ENCODE measurements around the gene PLXNC1. TPM values are rescaled to one million over a fixed set of nuclear protein-coding genes. Genes with fewer than 3 reads are reported as not detected.
A peak's percentile ranks its signal among the peaks of the same experiment; 100 is the strongest.

PLXNC1 gene
- total and polyA plus RNA-seq, 3 donors from 2014 or later, result 36.5 to 201 (median 96.5) TPM

- Histone ChIP-seq H3K27ac (no peak overlapping the region), H3K36me3 (ENCODE audit: low read depth, missing control alignments) (no peaks in the 10 kb centered on the region), H3K9me3 (no peaks in the 10 kb centered on the region), H3K27me3 (no peaks in the 10 kb centered on the region), H3K4me3 (no peak overlapping the region), H3K4me1 (peaks cover 4% of the 10 kb centered on the region)
- TF ChIP-seq POLR2A (IDR thresholded peaks at IDR 0.05) (no peak), CTCF (IDR thresholded peaks at IDR 0.05) (no peak)
- intact Hi-C loops (cut with DNase I; ENCODE audit: low total_unique reads), result no loop called here
- no peak for DNase-seq
- 94% methylated on average over 2 of the region's 2 CpGs for WGBS, 2 donors
Observed at GRCh38 chr12:94227066-94227465, 78.7 kb downstream of the PLXNC1 start.

- 94 to 96% methylated on average over 8 of the region's 8 CpGs for WGBS, 2 donors
- Histone ChIP-seq H3K36me3 (ENCODE audit: low read depth, missing control alignments) (no peaks in the 10 kb centered on the region), H3K4me3 (no peak overlapping the region), H3K27ac (no peak overlapping the region), H3K4me1 (peaks cover 4% of the 10 kb centered on the region), H3K9me3 (no peaks in the 10 kb centered on the region), H3K27me3 (no peaks in the 10 kb centered on the region)
- no peak for TF ChIP-seq CTCF (IDR thresholded peaks at IDR 0.05)
- no peak for TF ChIP-seq POLR2A (IDR thresholded peaks at IDR 0.05)
- DNase-seq, result no peak
- intact Hi-C loops (cut with DNase I; ENCODE audit: low total_unique reads), result no loop called here
Observed at GRCh38 chr12:94228488-94228907, 80.1 kb downstream of the PLXNC1 start.

DNA sequence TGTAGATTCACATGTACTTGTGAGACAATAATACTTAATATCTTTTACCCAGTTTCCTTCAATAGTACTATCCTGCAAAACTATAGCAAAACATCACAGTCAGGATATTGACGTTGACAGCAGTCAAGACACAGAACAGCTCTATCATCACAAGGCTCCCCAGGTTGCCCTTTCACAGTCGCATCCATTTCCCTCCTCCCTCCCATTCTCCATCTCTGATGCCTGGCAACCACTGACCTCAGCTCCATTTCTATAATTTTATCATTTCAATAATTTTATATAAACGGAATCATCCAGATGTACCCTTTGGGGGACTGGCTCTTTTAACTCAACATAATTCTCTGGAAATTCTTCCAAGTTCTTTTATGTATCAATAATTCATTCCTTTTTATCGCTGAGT lies 81.5 kb downstream of the PLXNC1 start:
- intact Hi-C loops (cut with DNase I; ENCODE audit: low total_unique reads), result no loop called here
- Histone ChIP-seq H3K36me3 (ENCODE audit: low read depth, missing control alignments) (no peaks in the 10 kb centered on the region), H3K4me1 (peaks cover 4% of the 10 kb centered on the region), H3K4me3 (no peak overlapping the region), H3K9me3 (no peaks in the 10 kb centered on the region), H3K27me3 (no peaks in the 10 kb centered on the region), H3K27ac (peak overlapping the region in 1 of 2 donors; percentile 68)
- no peak for DNase-seq
- TF ChIP-seq CTCF (IDR thresholded peaks at IDR 0.05) (no peak), POLR2A (IDR thresholded peaks at IDR 0.05) (no peak)
- WGBS, 2 donors, result 66 to 77% methylated on average over 4 of the region's 4 CpGs

GRCh38 chr12:94230357-94230905 lies 82.1 kb downstream of the PLXNC1 start:
- 56 to 75% methylated on average over 2 of the region's 2 CpGs for WGBS, 2 donors

More at GRCh38 chr12:94230357-94230905, 82.1 kb downstream of the PLXNC1 start:
- TF ChIP-seq POLR2A (IDR thresholded peaks at IDR 0.05) (no peak), CTCF (IDR thresholded peaks at IDR 0.05) (no peak)
- peak; percentile 61 for DNase-seq
- H3K27me3 ChIP-seq, result no peaks in the 10 kb centered on the region
- no peaks in the 10 kb centered on the region for H3K36me3 ChIP-seq (ENCODE audit: low read depth, missing control alignments)
- H3K27ac ChIP-seq, result peak overlapping the region; percentile 27 to 68
- H3K9me3 ChIP-seq, result no peaks in the 10 kb centered on the region
- intact Hi-C loops (cut with DNase I; ENCODE audit: low total_unique reads), result no loop called here
- peaks cover 4% of the 10 kb centered on the region for H3K4me1 ChIP-seq
- no peak overlapping the region for H3K4me3 ChIP-seq
